ENCODE results near the gene NPLOC4. TPM values are rescaled to one million over a fixed set of nuclear protein-coding genes. Genes with fewer than 3 reads are reported as not detected.

The NPLOC4 gene
- total RNA-seq, 1 donor from 2014 or later: 51.9 TPM

GRCh38 chr17:81664051-81664470 is 27.1 kb upstream of the NPLOC4 start:
- no peak for TF ChIP-seq CTCF (conservative IDR thresholded peaks at IDR 0.05; ENCODE audit: low read depth, low read length)
- DNase-seq (ENCODE audit: low read depth): no peak
- H3K4me3 ChIP-seq (ENCODE audit: low read depth, low read length): no peak overlapping the region

GRCh38 chr17:81662002-81662401 is 25.1 kb upstream of the NPLOC4 start:
- DNase-seq (ENCODE audit: low read depth): no peak
- TF ChIP-seq CTCF (conservative IDR thresholded peaks at IDR 0.05; ENCODE audit: low read depth, low read length): no peak
- H3K4me3 ChIP-seq (ENCODE audit: low read depth, low read length): no peak overlapping the region

- H3K4me3 ChIP-seq (ENCODE audit: low read depth, low read length): no peak overlapping the region
- DNase-seq (ENCODE audit: low read depth): no peak
- TF ChIP-seq CTCF (conservative IDR thresholded peaks at IDR 0.05; ENCODE audit: low read depth, low read length): no peak
Measured at GRCh38 chr17:81660441-81660840, 23.5 kb upstream of the NPLOC4 start.

- no peak overlapping the region for H3K4me3 ChIP-seq (ENCODE audit: low read depth, low read length)
- no peak for TF ChIP-seq CTCF (conservative IDR thresholded peaks at IDR 0.05; ENCODE audit: low read depth, low read length)
- no peak for DNase-seq (ENCODE audit: low read depth)
Measured at GRCh38 chr17:81659038-81659437, 22.1 kb upstream of the NPLOC4 start.

GRCh38 chr17:81656835-81657234 is 19.9 kb upstream of the NPLOC4 start:
- no peak for DNase-seq (ENCODE audit: low read depth)
- no peak for TF ChIP-seq CTCF (conservative IDR thresholded peaks at IDR 0.05; ENCODE audit: low read depth, low read length)
- no peak overlapping the region for H3K4me3 ChIP-seq (ENCODE audit: low read depth, low read length)

- H3K4me3 ChIP-seq (ENCODE audit: low read depth, low read length): no peak within 1 kb of the TSS
- DNase-seq (ENCODE audit: low read depth): no peak
- TF ChIP-seq CTCF (conservative IDR thresholded peaks at IDR 0.05; ENCODE audit: low read depth, low read length): no peak
Measured at GRCh38 chr17:81656118-81656743, 19.3 kb upstream of the NPLOC4 start, which contains the start of gene PDE6G. TSS of gene PDE6G (minus strand) at chr17:81656542. CDS start at chr17:81653305, 3,237 bp downstream.
